Nephron (organoid): Measurements from ENCODE around the gene MAP2K4.

Source experiments
- H3K27ac Mint-ChIP-seq, 3 experiments: 2 replicates each; pipeline ENCODE4 v1.8.0; 2020; ENCODE audit warnings: mixed read lengths in 3 of 3, mild to moderate bottlenecking in 2 of 3, moderate library complexity in 1 of 3
- H3K27me3 Mint-ChIP-seq: 2 replicates; pipeline ENCODE4 v1.8.0; 2021; ENCODE audit warnings: low read depth, mild to moderate bottlenecking, moderate library complexity, mixed read lengths
- H3K36me3 Mint-ChIP-seq: 2 replicates; pipeline ENCODE4 v1.8.0; 2020; ENCODE audit warnings: low read depth, mixed read lengths
- H3K4me1 Mint-ChIP-seq: 2 replicates; pipeline ENCODE4 v1.8.0; 2020; ENCODE audit warnings: mixed read lengths
- H3K4me3 Mint-ChIP-seq, 3 experiments: 2 replicates each; pipeline ENCODE4 v1.8.0; 2020; ENCODE audit warnings: mild to moderate bottlenecking in 3 of 3, mixed read lengths in 3 of 3, moderate library complexity in 2 of 3
- H3K9me3 Mint-ChIP-seq: 2 replicates; pipeline ENCODE4 v1.8.0; 2020; ENCODE audit warnings: mixed read lengths
- TF ChIP-seq, protein P1 (sequence below), 3 experiments: fragments of 200-600 bp; sonication (generic); IDR thresholded peaks; one replicate each; pipeline ENCODE4 v1.5.0; 2021; ENCODE audit warnings: antibody characterized with exemption in 3 of 3; ENCODE audit not compliant: unreplicated experiment in 3 of 3

The MAP2K4 gene

GRCh38 chr17:12107905-12108304 lies 87.2 kb downstream of the MAP2K4 start:
- peaks cover 20% of the 10 kb centered on the region for H3K4me1 Mint-ChIP-seq
- H3K27me3 Mint-ChIP-seq, result no peaks in the 10 kb centered on the region
- H3K4me3 Mint-ChIP-seq, result no peak overlapping the region
- no peaks in the 10 kb centered on the region for H3K9me3 Mint-ChIP-seq
- TF ChIP-seq, protein P1, sequence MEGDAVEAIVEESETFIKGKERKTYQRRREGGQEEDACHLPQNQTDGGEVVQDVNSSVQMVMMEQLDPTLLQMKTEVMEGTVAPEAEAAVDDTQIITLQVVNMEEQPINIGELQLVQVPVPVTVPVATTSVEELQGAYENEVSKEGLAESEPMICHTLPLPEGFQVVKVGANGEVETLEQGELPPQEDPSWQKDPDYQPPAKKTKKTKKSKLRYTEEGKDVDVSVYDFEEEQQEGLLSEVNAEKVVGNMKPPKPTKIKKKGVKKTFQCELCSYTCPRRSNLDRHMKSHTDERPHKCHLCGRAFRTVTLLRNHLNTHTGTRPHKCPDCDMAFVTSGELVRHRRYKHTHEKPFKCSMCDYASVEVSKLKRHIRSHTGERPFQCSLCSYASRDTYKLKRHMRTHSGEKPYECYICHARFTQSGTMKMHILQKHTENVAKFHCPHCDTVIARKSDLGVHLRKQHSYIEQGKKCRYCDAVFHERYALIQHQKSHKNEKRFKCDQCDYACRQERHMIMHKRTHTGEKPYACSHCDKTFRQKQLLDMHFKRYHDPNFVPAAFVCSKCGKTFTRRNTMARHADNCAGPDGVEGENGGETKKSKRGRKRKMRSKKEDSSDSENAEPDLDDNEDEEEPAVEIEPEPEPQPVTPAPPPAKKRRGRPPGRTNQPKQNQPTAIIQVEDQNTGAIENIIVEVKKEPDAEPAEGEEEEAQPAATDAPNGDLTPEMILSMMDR (IDR thresholded peaks at IDR 0.05; ENCODE audit: unreplicated experiment in 3 of 3), result no peak
- peaks cover 37% of the 10 kb centered on the region for H3K36me3 Mint-ChIP-seq
- H3K27ac Mint-ChIP-seq, result no peak overlapping the region

- Mint-ChIP-seq H3K9me3 (no peaks in the 10 kb centered on the region), H3K36me3 (peaks cover 51% of the 10 kb centered on the region), H3K27ac (no peak overlapping the region), H3K4me3 (no peak overlapping the region), H3K4me1 (peaks cover 3% of the 10 kb centered on the region), H3K27me3 (no peaks in the 10 kb centered on the region)
- TF ChIP-seq, protein P1 (IDR thresholded peaks at IDR 0.05; ENCODE audit: unreplicated experiment in 3 of 3), result no peak
Measured at GRCh38 chr17:12110906-12111305, 90.2 kb downstream of the MAP2K4 start.

- H3K36me3 Mint-ChIP-seq, result peaks cover 68% of the 10 kb centered on the region
- no peaks in the 10 kb centered on the region for H3K9me3 Mint-ChIP-seq
- no peaks in the 10 kb centered on the region for H3K27me3 Mint-ChIP-seq
- H3K4me3 Mint-ChIP-seq, result no peak overlapping the region
- TF ChIP-seq, protein P1 (IDR thresholded peaks at IDR 0.05; ENCODE audit: unreplicated experiment in 3 of 3), result no peak
- H3K4me1 Mint-ChIP-seq, result no peaks in the 10 kb centered on the region
- no peak overlapping the region for H3K27ac Mint-ChIP-seq
Measured at GRCh38 chr17:12113156-12113555, 92.5 kb downstream of the MAP2K4 start.

DNA sequence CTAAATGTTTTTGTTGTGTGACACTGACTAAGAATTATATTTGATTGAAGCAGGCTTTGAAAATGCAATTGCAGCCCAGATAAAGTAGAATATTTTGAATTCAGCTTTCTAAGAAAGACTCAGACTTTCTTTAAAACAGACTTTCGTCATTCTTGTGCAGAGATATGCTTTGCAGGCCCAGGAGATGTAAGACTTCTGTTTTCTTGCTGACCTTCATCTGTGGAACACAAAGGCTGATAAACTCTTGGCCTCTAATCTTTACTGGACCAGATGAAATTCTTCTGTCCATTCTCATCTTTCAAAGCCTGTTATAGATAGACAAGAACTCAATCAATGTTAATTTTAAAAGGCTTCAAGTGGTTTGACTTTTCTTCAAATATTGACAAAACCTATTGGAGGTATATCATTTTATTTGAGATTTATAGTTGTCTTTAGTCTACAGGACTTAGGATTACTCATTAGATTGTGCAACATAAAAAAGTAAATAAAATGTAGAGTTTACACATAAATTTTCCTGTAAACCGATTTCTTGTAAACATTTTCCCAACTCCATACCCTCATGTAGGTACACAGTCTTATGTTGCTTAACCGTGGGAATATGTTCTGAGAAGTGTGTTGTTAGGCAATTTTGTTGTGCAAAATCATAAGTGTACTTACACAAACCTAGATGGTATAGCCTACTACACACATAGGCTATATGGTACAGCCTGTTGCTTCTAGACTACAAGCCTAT lies 94.2 kb downstream of the MAP2K4 start:
- TF ChIP-seq, protein P1 (IDR thresholded peaks at IDR 0.05; ENCODE audit: unreplicated experiment in 3 of 3), result no peak
- H3K4me1 Mint-ChIP-seq, result no peaks in the 10 kb centered on the region
- H3K36me3 Mint-ChIP-seq, result peaks cover 79% of the 10 kb centered on the region

DNA sequence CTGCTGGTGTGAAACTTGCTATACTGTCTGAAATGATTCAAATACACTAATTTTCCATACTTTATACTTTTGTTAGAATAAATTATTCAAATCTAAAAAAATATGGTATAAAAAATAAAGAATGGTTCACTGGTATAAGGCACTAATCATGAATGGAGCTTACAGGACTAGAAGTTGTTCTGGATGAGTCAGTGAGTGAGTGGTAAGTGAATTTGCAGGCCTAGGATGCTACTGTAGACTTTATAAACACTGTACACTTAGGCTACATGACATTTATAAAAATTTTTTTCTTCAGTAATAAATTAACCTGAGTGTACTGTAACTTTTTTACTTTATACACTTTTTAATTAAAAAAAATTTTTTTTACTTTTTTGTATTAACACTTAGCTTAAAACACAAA lies 95.5 kb downstream of the MAP2K4 start:
- TF ChIP-seq, protein P1 (IDR thresholded peaks at IDR 0.05; ENCODE audit: unreplicated experiment in 3 of 3), result no peak
- Mint-ChIP-seq H3K27me3 (no peaks in the 10 kb centered on the region), H3K27ac (no peak overlapping the region), H3K9me3 (no peaks in the 10 kb centered on the region), H3K4me3 (no peak overlapping the region), H3K4me1 (no peaks in the 10 kb centered on the region), H3K36me3 (peaks cover 78% of the 10 kb centered on the region)

More for the DNA sequence above, 94.2 kb downstream of the MAP2K4 start:
- H3K27me3 Mint-ChIP-seq, result no peaks in the 10 kb centered on the region
- H3K27ac Mint-ChIP-seq, result no peak overlapping the region
- no peak overlapping the region for H3K4me3 Mint-ChIP-seq
- H3K9me3 Mint-ChIP-seq, result no peaks in the 10 kb centered on the region

- no peaks in the 10 kb centered on the region for H3K27me3 Mint-ChIP-seq
- H3K36me3 Mint-ChIP-seq, result peaks cover 70% of the 10 kb centered on the region
- TF ChIP-seq, protein P1 (IDR thresholded peaks at IDR 0.05; ENCODE audit: unreplicated experiment in 3 of 3), result no peak
- no peaks in the 10 kb centered on the region for H3K9me3 Mint-ChIP-seq
- H3K4me1 Mint-ChIP-seq, result no peaks in the 10 kb centered on the region
- no peak overlapping the region for H3K4me3 Mint-ChIP-seq
- no peak overlapping the region for H3K27ac Mint-ChIP-seq
Measured at GRCh38 chr17:12118617-12119016, 97.9 kb downstream of the MAP2K4 start.
